ACC112 (cell line): ENCODE results near the gene TSPAN4.
A peak's percentile ranks its signal among the peaks of the same experiment; 100 is the strongest.

ENCODE experiments used
- H2AFZ ChIP-seq: fragments of 200-600 bp; sonication (generic); one replicate; pipeline ENCODE4 v1.6.0; 2017; ENCODE audit warnings: antibody characterized with exemption, low read length; ENCODE audit not compliant: unreplicated experiment
- H3K27ac ChIP-seq: fragments of 200-600 bp; sonication (generic); 2 replicates; pipeline ENCODE4 v1.5.1; 2014; ENCODE audit warnings: low read depth, mild to moderate bottlenecking, antibody characterized with exemption, low read length, moderate library complexity
- H3K27me3 ChIP-seq: fragments of 200-600 bp; sonication (generic); 2 replicates; pipeline ENCODE4 v1.6.1; 2014; ENCODE audit warnings: mild to moderate bottlenecking, antibody characterized with exemption, low read length, moderate library complexity, mixed read lengths; ENCODE audit not compliant: insufficient read depth
- H3K36me3 ChIP-seq: fragments of 200-600 bp; sonication (generic); 2 replicates; pipeline ENCODE4 v1.6.1; 2016; ENCODE audit warnings: mild to moderate bottlenecking, antibody characterized with exemption, low read length, moderate library complexity, mixed read lengths; ENCODE audit not compliant: insufficient read depth
- H3K4me1 ChIP-seq: fragments of 200-600 bp; sonication (generic); one replicate; pipeline ENCODE4 v1.6.1; 2016; ENCODE audit warnings: low read length, mixed read lengths; ENCODE audit not compliant: insufficient read depth, unreplicated experiment, control insufficient read depth
- H3K4me3 ChIP-seq: fragments of 200-600 bp; sonication (generic); 2 replicates; pipeline ENCODE4 v1.5.1; 2014; ENCODE audit warnings: mild to moderate bottlenecking, low read depth, low read length
- H3K79me2 ChIP-seq: fragments of 200-600 bp; sonication (generic); one replicate; pipeline ENCODE4 v1.6.0; 2016; ENCODE audit warnings: low read length; ENCODE audit not compliant: control insufficient read depth, unreplicated experiment, insufficient read depth

TSPAN4 gene

DNA sequence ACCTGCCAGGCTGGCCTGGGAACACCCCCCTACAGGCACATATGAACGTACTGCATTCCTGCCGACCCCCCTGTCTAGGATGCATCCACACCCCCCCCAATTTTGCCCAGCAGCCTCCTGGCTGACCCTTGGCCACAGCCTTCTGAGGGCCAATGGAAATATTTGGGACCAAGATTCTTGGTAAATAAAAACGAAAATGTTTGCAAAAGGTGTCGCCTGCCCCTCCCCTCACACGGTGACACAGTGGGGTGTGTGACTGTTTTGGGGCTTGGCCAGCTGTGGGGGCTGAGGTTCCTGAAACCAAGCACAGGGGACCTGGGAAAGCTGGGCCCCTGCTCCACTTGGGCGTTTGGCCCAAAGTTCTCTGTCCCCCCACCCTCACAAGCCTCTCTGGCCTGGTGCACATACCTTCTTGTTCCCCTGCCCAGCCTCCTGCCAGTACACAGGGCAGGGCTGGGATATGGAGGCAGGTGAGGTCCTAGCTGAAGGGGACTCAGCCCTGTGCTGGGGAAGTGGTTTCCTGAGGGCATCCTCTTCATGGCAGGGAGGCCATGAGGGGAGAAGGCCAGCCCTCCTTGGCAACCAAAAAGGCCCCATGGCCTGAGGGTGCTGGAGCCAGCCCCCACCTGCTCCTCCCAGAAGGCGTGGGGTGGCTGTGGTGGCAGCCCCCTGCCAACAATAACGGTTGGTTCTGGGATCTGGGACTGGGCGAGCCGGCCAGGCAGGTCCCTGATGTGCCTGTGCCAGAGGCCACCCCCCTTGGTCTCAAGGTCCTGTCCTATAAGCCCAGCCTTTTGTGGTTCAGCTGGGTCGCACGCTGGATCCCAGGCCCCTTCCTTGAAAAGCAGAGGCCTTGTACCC is 17.1 kb upstream of the TSPAN4 start:
- no peak overlapping the region for H3K27ac ChIP-seq
- H2AFZ ChIP-seq, result no peak overlapping the region
- H3K4me1 ChIP-seq, result peaks cover 34% of the 10 kb centered on the region

DNA sequence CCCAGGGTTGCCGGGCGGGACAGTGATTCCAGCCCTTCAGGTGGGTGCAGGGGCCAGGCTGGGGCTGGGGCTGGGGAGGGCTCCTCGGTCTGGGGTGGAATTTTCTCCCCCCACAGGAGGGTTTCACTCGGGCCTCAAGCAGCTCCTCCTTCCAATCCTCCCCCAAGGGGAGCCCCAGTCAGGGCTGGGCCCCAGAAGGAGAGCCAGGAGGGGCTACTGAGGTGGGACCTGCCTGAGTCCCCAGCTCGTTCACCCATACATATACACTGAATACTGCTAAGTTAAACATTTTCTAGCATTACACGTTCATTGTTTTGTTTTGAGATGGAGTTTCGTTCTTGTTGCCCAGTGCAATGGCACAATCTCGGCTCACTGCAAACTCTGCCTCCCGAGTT is 16.4 kb upstream of the TSPAN4 start:
- Histone ChIP-seq H3K27me3 (peaks cover 10% of the 10 kb centered on the region; the same call in 1 of the 2 replicates), H3K36me3 (0 out of 2 replicates have a peak, but pooled peaks cover 6% of the 10 kb centered on the region), H3K79me2 (peaks cover 7% of the 10 kb centered on the region), H3K4me1 (peaks cover 32% of the 10 kb centered on the region), H3K27ac (no peak overlapping the region), H2AFZ (no peak overlapping the region), H3K4me3 (no peak overlapping the region)

More for the DNA sequence above, 17.1 kb upstream of the TSPAN4 start:
- no peak overlapping the region for H3K4me3 ChIP-seq
- 0 out of 2 replicates have a peak, but pooled peaks cover 6% of the 10 kb centered on the region for H3K36me3 ChIP-seq
- peaks cover 7% of the 10 kb centered on the region; the same call in 1 of the 2 replicates for H3K27me3 ChIP-seq
- peaks cover 11% of the 10 kb centered on the region for H3K79me2 ChIP-seq

DNA sequence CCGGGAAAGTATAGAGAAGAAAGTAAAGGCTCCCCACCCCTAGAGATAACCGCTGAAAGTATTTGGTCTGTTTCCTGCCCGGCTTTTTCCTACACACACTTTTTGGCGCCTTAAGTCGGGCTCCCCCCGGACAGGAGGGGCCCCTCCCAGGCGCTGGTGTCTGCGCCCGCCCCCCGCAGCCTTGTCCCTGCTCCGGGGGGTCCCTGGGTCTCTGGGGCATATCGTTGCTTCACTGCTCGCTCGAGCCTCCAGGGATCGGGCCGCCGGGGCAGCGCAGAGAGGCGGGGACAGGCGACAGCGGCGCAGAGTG is 15.9 kb upstream of the TSPAN4 start:
- H3K4me3 ChIP-seq, result no peak overlapping the region
- peaks cover 10% of the 10 kb centered on the region; the same call in 1 of the 2 replicates for H3K27me3 ChIP-seq
- no peak overlapping the region for H3K27ac ChIP-seq
- H3K4me1 ChIP-seq, result peaks cover 32% of the 10 kb centered on the region
- 0 out of 2 replicates have a peak, but pooled peaks cover 6% of the 10 kb centered on the region for H3K36me3 ChIP-seq
- H2AFZ ChIP-seq, result no peak overlapping the region
- peaks cover 2% of the 10 kb centered on the region for H3K79me2 ChIP-seq

DNA sequence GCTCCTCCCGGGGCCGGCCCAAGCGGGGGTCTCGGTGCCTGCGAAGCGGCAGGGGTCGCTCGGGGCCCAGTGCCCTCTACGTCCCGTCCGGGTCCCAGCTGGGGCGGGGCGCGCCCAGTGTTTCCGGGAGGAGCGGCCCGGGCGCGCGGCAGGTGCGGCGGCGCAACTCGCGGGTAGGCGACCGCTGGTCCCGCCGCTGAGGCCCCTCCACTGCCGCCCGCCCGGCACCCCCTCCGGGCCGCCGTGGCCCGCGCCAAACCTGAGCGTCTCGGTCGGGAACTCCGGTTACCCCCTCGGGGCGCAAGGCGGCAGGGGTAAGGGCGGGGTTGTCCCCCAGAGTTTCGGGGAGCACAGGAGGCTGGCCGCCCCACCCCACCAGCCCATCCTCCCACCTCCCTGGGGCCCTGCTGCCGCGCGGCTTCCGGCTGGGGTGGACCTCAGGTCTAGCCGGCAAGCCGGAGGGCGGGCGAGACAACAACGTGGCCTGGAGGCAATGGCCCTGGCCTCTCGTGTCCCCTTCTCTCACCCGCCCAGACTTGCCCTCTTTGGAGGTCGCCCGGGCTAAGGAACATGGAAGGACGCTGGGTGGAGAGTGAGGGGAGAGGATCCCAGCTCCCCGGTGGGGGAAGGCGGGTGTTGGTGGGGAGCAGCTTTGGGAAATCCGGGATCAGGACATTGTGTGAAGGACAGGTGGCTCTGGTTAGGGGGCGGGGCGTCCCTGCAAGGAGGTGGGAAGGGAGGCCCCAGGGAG is 15.3 kb upstream of the TSPAN4 start:
- peaks cover 10% of the 10 kb centered on the region; the same call in 1 of the 2 replicates for H3K27me3 ChIP-seq
- H3K4me1 ChIP-seq, result peaks cover 35% of the 10 kb centered on the region
- no peaks in the 10 kb centered on the region for H3K79me2 ChIP-seq
- no peak overlapping the region for H3K4me3 ChIP-seq
- H2AFZ ChIP-seq, result no peak overlapping the region
- no peak overlapping the region for H3K27ac ChIP-seq
- 0 out of 2 replicates have a peak, but pooled peaks cover 6% of the 10 kb centered on the region for H3K36me3 ChIP-seq

DNA sequence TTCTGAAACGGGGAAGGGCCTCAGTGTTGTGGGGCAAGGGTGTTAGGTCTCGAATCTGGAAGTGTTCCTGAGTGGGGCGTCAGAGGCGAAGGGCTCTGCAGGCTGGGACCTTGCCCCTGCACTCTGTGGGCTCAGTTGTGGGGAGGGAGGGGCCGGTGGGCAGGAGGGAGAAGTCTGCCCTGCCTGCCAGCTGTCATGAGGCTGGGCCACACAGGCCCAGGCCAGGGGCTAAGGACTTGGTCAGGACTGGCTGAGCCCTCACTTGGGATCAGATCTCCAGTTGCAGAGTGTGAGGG is 14.8 kb upstream of the TSPAN4 start, which contains the start of gene CRACR2B:
Gene CRACR2B (plus strand): TSS at position 23 of the 296 bp plus-strand sequence. CDS start 689 bp downstream, outside the sequence.
- H3K27ac ChIP-seq, result no peak within 1 kb of the TSS

DNA sequence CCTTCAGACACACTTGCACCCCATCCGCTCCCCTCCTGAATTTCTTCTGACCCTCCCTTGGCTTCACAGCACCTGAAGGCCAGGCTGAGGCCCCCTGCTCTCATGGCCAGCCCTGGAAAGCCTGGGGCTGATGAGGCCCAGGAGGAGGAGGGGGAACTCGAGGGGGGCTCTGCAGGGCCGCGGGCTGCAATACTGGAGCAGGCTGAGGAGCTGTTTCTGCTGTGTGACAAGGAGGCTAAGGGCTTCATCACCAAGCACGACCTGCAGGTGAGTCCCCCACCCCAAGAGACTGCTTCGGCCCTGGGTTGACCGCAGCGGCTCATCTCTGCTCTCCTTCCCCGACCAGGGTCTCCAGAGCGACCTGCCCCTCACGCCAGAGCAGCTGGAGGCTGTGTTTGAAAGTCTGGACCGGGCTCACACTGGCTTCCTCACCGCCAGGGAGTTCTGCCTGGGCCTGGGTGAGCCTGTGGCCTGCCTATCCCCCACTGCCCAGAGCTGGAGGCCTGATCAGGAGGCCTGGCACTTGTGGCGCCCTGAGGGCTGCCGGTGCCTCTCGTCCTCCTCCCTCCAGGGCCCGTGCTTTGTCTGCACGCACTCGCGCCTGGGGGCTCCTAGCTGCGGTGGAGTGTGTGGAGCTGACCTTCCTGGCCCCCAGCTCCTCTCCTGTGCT is 14.0 kb upstream of the TSPAN4 start:
- peaks cover 4% of the 10 kb centered on the region for H3K79me2 ChIP-seq
- peak overlapping the region; percentile 62; the same call in 1 of the 2 replicates for H3K4me3 ChIP-seq
- H3K27ac ChIP-seq, result no peak overlapping the region
- no peak overlapping the region for H2AFZ ChIP-seq
- peaks cover 36% of the 10 kb centered on the region for H3K4me1 ChIP-seq
- peaks cover 10% of the 10 kb centered on the region; the same call in 1 of the 2 replicates for H3K27me3 ChIP-seq
- 0 out of 2 replicates have a peak, but pooled peaks cover 6% of the 10 kb centered on the region for H3K36me3 ChIP-seq

More for the DNA sequence above, 14.8 kb upstream of the TSPAN4 start, which contains the start of gene CRACR2B:
- H3K36me3 ChIP-seq, result 0 out of 2 replicates have a peak, but pooled peaks cover 6% of the 10 kb centered on the region
- H3K4me3 ChIP-seq, result no peak within 1 kb of the TSS
- peaks cover 10% of the 10 kb centered on the region; the same call in 1 of the 2 replicates for H3K27me3 ChIP-seq
- H3K79me2 ChIP-seq, result no peaks in the 10 kb centered on the region
- H2AFZ ChIP-seq, result no peak within 1 kb of the TSS
- H3K4me1 ChIP-seq, result peaks cover 36% of the 10 kb centered on the region

DNA sequence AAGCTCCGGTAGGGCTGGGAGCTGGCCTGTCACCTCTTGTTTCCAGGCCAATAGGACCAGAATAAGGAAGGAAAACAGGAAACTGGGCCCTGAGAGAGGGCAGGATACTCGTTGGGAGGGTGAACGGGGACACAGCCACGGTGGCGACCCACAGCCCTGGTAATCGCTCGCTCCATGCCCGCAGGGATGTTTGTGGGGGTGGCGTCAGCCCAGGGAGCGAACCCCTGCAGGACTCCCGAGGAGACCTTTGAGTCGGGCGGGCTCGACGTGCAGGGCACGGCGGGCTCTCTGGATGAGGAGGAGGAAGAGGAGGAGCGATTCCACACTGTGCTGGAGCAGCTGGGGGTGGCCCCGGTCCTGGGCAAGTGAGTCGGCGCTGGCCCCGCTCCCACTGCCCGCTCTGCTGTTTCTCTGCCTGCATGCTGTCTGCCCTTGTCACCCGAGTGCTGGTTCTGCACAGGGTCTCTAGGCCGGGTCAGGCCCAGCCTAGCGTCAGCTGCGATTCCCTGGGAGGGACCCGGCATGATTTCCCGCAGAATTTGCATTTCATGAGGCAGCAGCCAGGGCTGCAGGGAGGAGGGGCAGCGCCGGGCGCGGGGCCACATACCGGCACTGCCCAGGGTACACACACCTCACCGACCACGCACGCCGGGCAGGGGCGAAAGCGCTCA is 13.3 kb upstream of the TSPAN4 start:
- H3K79me2 ChIP-seq, result peaks cover 7% of the 10 kb centered on the region
- peaks cover 37% of the 10 kb centered on the region for H3K4me1 ChIP-seq
- H2AFZ ChIP-seq, result no peak overlapping the region
- 0 out of 2 replicates have a peak, but pooled peaks cover 6% of the 10 kb centered on the region for H3K36me3 ChIP-seq
- peak overlapping the region; percentile 62 for H3K4me3 ChIP-seq
- no peak overlapping the region for H3K27ac ChIP-seq
- peaks cover 10% of the 10 kb centered on the region; the same call in 1 of the 2 replicates for H3K27me3 ChIP-seq

DNA sequence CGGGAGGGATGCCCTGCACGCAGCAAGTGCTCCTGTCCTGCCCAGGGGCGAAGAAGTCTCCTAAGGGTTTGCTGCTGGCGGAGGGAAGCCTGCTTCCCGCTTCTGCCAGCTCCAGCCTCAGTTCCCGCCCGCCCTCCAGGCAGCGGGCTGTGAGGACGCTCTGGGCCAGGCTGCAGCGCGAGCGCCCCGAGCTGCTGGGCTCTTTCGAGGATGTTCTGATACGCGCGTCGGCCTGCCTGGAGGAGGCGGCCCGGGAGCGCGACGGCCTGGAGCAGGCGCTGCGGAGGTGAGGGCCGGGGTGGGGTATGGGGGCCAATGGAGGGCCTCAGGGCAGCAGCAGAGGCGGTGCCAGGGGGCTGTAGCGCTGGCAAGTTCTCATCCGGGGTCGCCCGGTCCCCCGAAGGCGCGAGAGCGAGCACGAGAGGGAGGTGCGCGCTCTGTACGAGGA is 12.8 kb upstream of the TSPAN4 start:
- H3K36me3 ChIP-seq, result 0 out of 2 replicates have a peak, but pooled peaks cover 6% of the 10 kb centered on the region
- no peak overlapping the region for H3K27ac ChIP-seq
- H2AFZ ChIP-seq, result no peak overlapping the region
- H3K79me2 ChIP-seq, result peaks cover 7% of the 10 kb centered on the region
- H3K4me1 ChIP-seq, result peaks cover 42% of the 10 kb centered on the region
- H3K4me3 ChIP-seq, result peak overlapping the region; percentile 62
- peaks cover 10% of the 10 kb centered on the region; the same call in 1 of the 2 replicates for H3K27me3 ChIP-seq

DNA sequence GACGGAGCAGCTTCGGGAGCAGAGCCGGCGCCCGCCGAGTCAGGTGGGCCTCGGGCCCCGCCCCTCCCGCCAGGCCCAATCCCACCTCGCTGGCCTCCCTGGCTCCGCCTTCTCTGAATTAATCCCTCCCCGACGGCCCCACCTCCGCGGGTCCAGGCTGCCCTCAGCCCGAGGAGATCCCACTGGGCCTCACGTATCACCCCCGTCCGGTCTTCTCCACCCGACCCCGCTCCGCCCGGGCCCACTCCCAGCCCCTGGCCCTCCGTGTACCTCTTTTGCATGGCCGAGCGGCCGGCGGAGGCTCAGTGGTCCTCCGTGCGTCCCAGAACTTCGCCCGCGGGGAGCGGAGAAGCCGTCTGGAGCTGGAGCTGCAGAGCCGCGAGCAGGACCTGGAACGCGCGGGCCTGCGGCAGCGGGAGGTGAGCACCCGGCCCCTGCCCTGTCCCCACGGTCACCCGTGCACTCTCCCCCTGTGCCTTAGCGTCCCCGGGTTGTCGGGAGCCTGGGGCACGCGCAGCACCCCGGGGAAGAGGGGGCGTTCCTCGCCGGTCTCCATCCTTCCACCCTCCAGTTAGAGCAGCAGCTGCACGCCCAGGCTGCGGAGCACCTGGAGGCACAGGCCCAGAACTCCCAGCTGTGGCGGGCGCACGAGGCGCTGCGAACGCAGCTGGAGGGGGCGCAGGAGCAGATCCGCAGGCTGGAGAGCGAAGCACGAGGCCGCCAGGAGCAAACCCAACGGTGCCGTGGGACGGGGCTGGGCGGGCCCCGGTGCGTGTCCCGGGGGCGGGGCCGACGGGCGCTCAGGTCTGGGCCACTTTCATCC is 12.1 kb upstream of the TSPAN4 start:
- Histone ChIP-seq H3K36me3 (no peaks in the 10 kb centered on the region), H3K4me3 (peak overlapping the region; percentile 62), H2AFZ (no peak overlapping the region), H3K27ac (no peak overlapping the region), H3K79me2 (peaks cover 7% of the 10 kb centered on the region), H3K4me1 (peaks cover 48% of the 10 kb centered on the region), H3K27me3 (peaks cover 10% of the 10 kb centered on the region; the same call in 1 of the 2 replicates)
